HL-60 (cell line): ENCODE measurements around the gene UBA6.

ENCODE experiments used
- DNase-seq, 2 experiments: peaks; one replicate each; pipeline ENCODE4 v3.0.0-alpha.2; 2010 to 2020; ENCODE audit warnings: low read depth in 1 of 2, low spot score in 1 of 2
- H3K27ac ChIP-seq: fragments of 250-450 bp; sonication (Bioruptor Pico); replicated peaks from 2 replicates; pipeline ENCODE4 v1.5.1; 2020; ENCODE audit warnings: mild to moderate bottlenecking, moderate library complexity
- H3K27me3 ChIP-seq: fragments of 250-450 bp; sonication (Bioruptor Pico); 2 replicates; pipeline ENCODE4 v1.5.1; 2021; ENCODE audit warnings: mild to moderate bottlenecking, moderate library complexity; ENCODE audit not compliant: insufficient read depth, poor library complexity, severe bottlenecking
- H3K4me3 ChIP-seq: replicated peaks from 2 replicates; pipeline ENCODE4 v1.5.1; 2011; ENCODE audit warnings: mild to moderate bottlenecking, control low read depth, low read length; ENCODE audit not compliant: insufficient read depth
- GABPA ChIP-seq: IDR thresholded peaks from 2 replicates; pipeline ENCODE4 v1.6.1; 2012; ENCODE audit warnings: low read depth
- POLR2AphosphoS5 ChIP-seq: IDR thresholded peaks from 2 replicates; pipeline ENCODE4 v1.6.1; 2012; ENCODE audit warnings: low read depth
- REST ChIP-seq: IDR thresholded peaks from 2 replicates; pipeline ENCODE4 v1.6.1; 2012; ENCODE audit warnings: low read depth; ENCODE audit not compliant: insufficient replicate concordance
- SPI1 ChIP-seq: IDR thresholded peaks from 2 replicates; pipeline ENCODE4 v1.6.1; 2012; ENCODE audit warnings: low read depth, mild to moderate bottlenecking, borderline replicate concordance
- TF ChIP-seq, protein P1 (sequence below): IDR thresholded peaks from one replicate; pipeline ENCODE4 v1.5.1; 2011; ENCODE audit warnings: low read length, control low read depth, inconsistent platforms; ENCODE audit not compliant: insufficient read depth

The UBA6 gene

DNA sequence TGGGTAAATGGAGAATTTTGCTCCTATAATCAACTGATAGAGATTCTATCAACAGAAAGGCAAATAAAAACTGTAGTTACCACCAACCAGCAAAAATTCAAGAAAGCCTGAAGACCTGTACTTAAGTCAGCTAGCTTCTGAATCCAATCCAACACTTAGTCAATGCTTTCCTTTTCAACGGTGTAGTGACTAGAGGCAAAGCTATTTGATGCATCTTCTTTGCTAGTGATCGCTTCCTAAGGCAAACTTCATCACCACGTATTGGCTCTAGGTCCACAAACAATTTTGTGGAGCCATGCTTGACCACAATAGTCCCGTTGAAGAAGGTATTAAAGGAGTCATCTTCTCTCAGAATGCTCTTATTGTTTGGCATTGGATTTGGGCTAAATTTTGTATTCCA is 25.0 kb upstream of the UBA6 start:
- DNase-seq: no peak
- Histone ChIP-seq H3K4me3 (no peak overlapping the region), H3K27ac (no peak overlapping the region), H3K27me3 (no peaks in the 10 kb centered on the region)
- TF ChIP-seq GABPA (no peak), POLR2AphosphoS5 (no peak), SPI1 (no peak), REST (no peak)
- TF ChIP-seq, protein P1, sequence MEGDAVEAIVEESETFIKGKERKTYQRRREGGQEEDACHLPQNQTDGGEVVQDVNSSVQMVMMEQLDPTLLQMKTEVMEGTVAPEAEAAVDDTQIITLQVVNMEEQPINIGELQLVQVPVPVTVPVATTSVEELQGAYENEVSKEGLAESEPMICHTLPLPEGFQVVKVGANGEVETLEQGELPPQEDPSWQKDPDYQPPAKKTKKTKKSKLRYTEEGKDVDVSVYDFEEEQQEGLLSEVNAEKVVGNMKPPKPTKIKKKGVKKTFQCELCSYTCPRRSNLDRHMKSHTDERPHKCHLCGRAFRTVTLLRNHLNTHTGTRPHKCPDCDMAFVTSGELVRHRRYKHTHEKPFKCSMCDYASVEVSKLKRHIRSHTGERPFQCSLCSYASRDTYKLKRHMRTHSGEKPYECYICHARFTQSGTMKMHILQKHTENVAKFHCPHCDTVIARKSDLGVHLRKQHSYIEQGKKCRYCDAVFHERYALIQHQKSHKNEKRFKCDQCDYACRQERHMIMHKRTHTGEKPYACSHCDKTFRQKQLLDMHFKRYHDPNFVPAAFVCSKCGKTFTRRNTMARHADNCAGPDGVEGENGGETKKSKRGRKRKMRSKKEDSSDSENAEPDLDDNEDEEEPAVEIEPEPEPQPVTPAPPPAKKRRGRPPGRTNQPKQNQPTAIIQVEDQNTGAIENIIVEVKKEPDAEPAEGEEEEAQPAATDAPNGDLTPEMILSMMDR: no peak

DNA sequence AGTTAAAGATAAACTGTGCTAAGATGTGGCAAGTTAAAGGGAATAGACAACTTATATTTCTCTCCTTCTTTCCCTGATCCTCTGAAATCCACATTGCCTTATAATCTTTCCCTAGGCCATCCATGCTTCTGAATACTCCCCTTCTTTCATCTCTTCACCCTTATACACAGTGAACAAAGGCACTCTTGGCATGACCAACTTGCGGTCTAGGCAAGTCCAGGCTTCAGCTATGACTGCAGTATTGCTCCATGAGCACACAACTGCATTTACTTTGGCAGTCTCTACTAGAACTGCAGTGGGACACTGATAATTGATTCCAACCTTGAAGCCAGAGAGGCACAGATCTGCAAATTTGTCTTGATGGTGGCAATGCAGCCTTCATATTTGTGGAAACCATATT is 24.2 kb upstream of the UBA6 start:
- H3K4me3 ChIP-seq: no peak overlapping the region
- no peaks in the 10 kb centered on the region for H3K27me3 ChIP-seq
- H3K27ac ChIP-seq: no peak overlapping the region
- no peak for TF ChIP-seq GABPA
- TF ChIP-seq REST: no peak
- TF ChIP-seq, protein P1: no peak
- TF ChIP-seq POLR2AphosphoS5: no peak
- no peak for TF ChIP-seq SPI1
- DNase-seq: no peak

DNA sequence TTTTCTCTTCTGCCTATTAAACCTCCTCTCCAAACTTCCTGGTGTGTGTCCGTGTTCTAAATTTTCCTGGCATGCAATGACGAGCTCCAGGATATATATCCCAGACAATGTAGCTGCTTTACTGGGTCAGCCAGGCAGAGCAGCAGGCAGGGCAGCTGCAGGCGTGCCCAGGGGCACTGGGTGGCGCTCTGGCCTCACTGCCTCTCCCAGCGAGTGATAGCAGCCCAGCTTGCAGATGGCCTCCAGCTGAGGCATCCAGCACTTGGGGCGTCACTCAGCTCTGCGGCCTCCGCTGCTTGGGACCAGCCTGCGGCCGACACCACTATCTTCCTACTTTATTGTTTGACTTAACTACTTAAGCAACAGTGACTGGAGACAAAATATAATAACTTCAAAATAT is 23.0 kb upstream of the UBA6 start:
- TF ChIP-seq REST (no peak), SPI1 (no peak), GABPA (no peak), POLR2AphosphoS5 (no peak)
- TF ChIP-seq, protein P1: no peak
- no peak overlapping the region for H3K4me3 ChIP-seq
- no peak overlapping the region for H3K27ac ChIP-seq
- no peak for DNase-seq
- H3K27me3 ChIP-seq: no peaks in the 10 kb centered on the region
